ENCODE measurements around the gene MAPRE2. TPM values are rescaled to one million over a fixed set of nuclear protein-coding genes. Genes with fewer than 3 reads are reported as not detected.
A peak's percentile ranks its signal among the peaks of the same experiment; 100 is the strongest.
"Not testable (repeated sequence)": the region's sequence is repeated elsewhere in the genome, so short reads cannot be mapped to it uniquely, and the experiment has no call there.

MAPRE2 gene
- total RNA-seq, 2 donors from 2014 or later: 65.2 to 66.6 TPM

- ATAC-seq (no peak), DNase-seq (ENCODE audit: low spot score in 2 of 2) (no peak)
- H3K9me3 Mint-ChIP-seq: no peaks in the 10 kb centered on the region
- peak overlapping the region in 1 of 2 donors; percentile 33 for H3K27ac Mint-ChIP-seq
- H3K36me3 Mint-ChIP-seq: peaks cover 0 to 5% of the 10 kb centered on the region in 2 donors
Measured at GRCh38 chr18:35137632-35138031, 96.4 kb downstream of the MAPRE2 start.

GRCh38 chr18:35138773-35139172 lies 97.6 kb downstream of the MAPRE2 start:
- no peaks in the 10 kb centered on the region for H3K9me3 Mint-ChIP-seq
- ATAC-seq: no peak
- DNase-seq (ENCODE audit: low spot score in 2 of 2): no peak
- peaks cover 0 to 5% of the 10 kb centered on the region in 2 donors for H3K36me3 Mint-ChIP-seq
- peak overlapping the region in 1 of 2 donors; percentile 85 for H3K27ac Mint-ChIP-seq

- Mint-ChIP-seq H3K27ac (no peak overlapping the region), H3K36me3 (peaks cover 0 to 5% of the 10 kb centered on the region in 2 donors), H3K9me3 (no peaks in the 10 kb centered on the region)
- DNase-seq (ENCODE audit: low spot score in 2 of 2) (no peak), ATAC-seq (no peak)
Measured at GRCh38 chr18:35139517-35139916, 98.3 kb downstream of the MAPRE2 start.

- DNase-seq (ENCODE audit: low spot score in 2 of 2): no peak
- ATAC-seq: no peak
- H3K36me3 Mint-ChIP-seq: peaks cover 0 to 5% of the 10 kb centered on the region in 2 donors
Measured at GRCh38 chr18:35141077-35141476, 99.9 kb downstream of the MAPRE2 start.

GRCh38 chr18:35141567-35142274 lies 100.5 kb downstream of the MAPRE2 start:
- peak in 1 of 2 donors; percentile 43 for ATAC-seq
- H3K27ac Mint-ChIP-seq: peak overlapping the region in 1 of 2 donors; percentile 61
- no peak for DNase-seq (ENCODE audit: low spot score in 2 of 2)
- peaks cover 0 to 5% of the 10 kb centered on the region in 2 donors for H3K36me3 Mint-ChIP-seq
- no peaks in the 10 kb centered on the region for H3K9me3 Mint-ChIP-seq

More at GRCh38 chr18:35141077-35141476, 99.9 kb downstream of the MAPRE2 start:
- Mint-ChIP-seq H3K27ac (no peak overlapping the region), H3K9me3 (no peaks in the 10 kb centered on the region)

- no peak for ATAC-seq
- no peak for DNase-seq (ENCODE audit: low spot score in 2 of 2)
- Mint-ChIP-seq H3K36me3 (peaks cover 0 to 5% of the 10 kb centered on the region in 2 donors), H3K9me3 (no peaks in the 10 kb centered on the region), H3K27ac (peak overlapping the region in 1 of 2 donors; percentile 61)
Measured at GRCh38 chr18:35142275-35142615, 101.0 kb downstream of the MAPRE2 start.

GRCh38 chr18:35143622-35144596 lies 102.7 kb downstream of the MAPRE2 start:
- DNase-seq (ENCODE audit: low spot score in 2 of 2) (no peak), ATAC-seq (peak; percentile 46 to 60)
- H3K36me3 Mint-ChIP-seq: peaks cover 6 to 17% of the 10 kb centered on the region in 2 donors
- peaks cover under 1 to 8% of the 10 kb centered on the region in 2 donors for H3K9me3 Mint-ChIP-seq
- H3K27ac Mint-ChIP-seq: no peak overlapping the region

GRCh38 chr18:35144698-35145097 lies 103.5 kb downstream of the MAPRE2 start:
- DNase-seq (ENCODE audit: low spot score in 2 of 2) (no peak), ATAC-seq (no peak)
- H3K36me3 Mint-ChIP-seq: peaks cover 14 to 24% of the 10 kb centered on the region in 2 donors
- H3K9me3 Mint-ChIP-seq: peaks cover 7 to 15% of the 10 kb centered on the region in 2 donors
- no peak overlapping the region for H3K27ac Mint-ChIP-seq

- Mint-ChIP-seq H3K36me3 (peaks cover 14 to 19% of the 10 kb centered on the region in 2 donors), H3K9me3 (peaks cover 7 to 15% of the 10 kb centered on the region in 2 donors)
- ATAC-seq; DNase-seq (ENCODE audit: low spot score in 2 of 2); H3K27ac Mint-ChIP-seq: not testable (repeated sequence)
Measured at GRCh38 chr18:35150195-35150594, 109.0 kb downstream of the MAPRE2 start.

GRCh38 chr18:35153609-35154272 lies 112.5 kb downstream of the MAPRE2 start:
- Mint-ChIP-seq H3K27ac (peak overlapping the region; percentile 26 to 45), H3K36me3 (peaks cover 9 to 10% of the 10 kb centered on the region in 2 donors), H3K9me3 (peaks cover 7 to 13% of the 10 kb centered on the region in 2 donors)
- no peak for DNase-seq (ENCODE audit: low spot score in 2 of 2)
- ATAC-seq: peak; percentile 22 to 74

- Mint-ChIP-seq H3K27ac (no peak overlapping the region), H3K9me3 (peaks cover 0 to 4% of the 10 kb centered on the region in 2 donors), H3K36me3 (peaks cover 0 to 6% of the 10 kb centered on the region in 2 donors)
- no peak for ATAC-seq
- no peak for DNase-seq (ENCODE audit: low spot score in 2 of 2)
Measured at GRCh38 chr18:35155398-35156117, 114.3 kb downstream of the MAPRE2 start.

GRCh38 chr18:35157181-35157580 lies 116.0 kb downstream of the MAPRE2 start:
- peaks cover 0 to 6% of the 10 kb centered on the region in 2 donors for H3K36me3 Mint-ChIP-seq
- peaks cover 0 to 4% of the 10 kb centered on the region in 2 donors for H3K9me3 Mint-ChIP-seq
- ATAC-seq: no peak
- H3K27ac Mint-ChIP-seq: no peak overlapping the region
- DNase-seq (ENCODE audit: low spot score in 2 of 2): no peak

GRCh38 chr18:35158728-35159450 lies 117.7 kb downstream of the MAPRE2 start:
- H3K27ac Mint-ChIP-seq: peak overlapping the region; percentile 75 to 99
- peak in 1 of 2 donors; percentile 18 for DNase-seq (ENCODE audit: low spot score in 2 of 2)
- peaks cover 0 to 6% of the 10 kb centered on the region in 2 donors for H3K36me3 Mint-ChIP-seq
- H3K9me3 Mint-ChIP-seq: peaks cover 0 to 4% of the 10 kb centered on the region in 2 donors
- peak; percentile 70 to 82 for ATAC-seq

GRCh38 chr18:35159782-35160181 lies 118.6 kb downstream of the MAPRE2 start:
- peak in 1 of 2 donors; percentile 20 for DNase-seq (ENCODE audit: low spot score in 2 of 2)
- peak; percentile 85 to 86 for ATAC-seq
- H3K36me3 Mint-ChIP-seq: peaks cover 0 to 6% of the 10 kb centered on the region in 2 donors
- peaks cover 0 to 4% of the 10 kb centered on the region in 2 donors for H3K9me3 Mint-ChIP-seq
- peak overlapping the region; percentile 75 to 99 for H3K27ac Mint-ChIP-seq

GRCh38 chr18:35161485-35161884 lies 120.3 kb downstream of the MAPRE2 start:
- H3K27ac Mint-ChIP-seq: no peak overlapping the region
- peaks cover 0 to 4% of the 10 kb centered on the region in 2 donors for H3K9me3 Mint-ChIP-seq
- no peak for DNase-seq (ENCODE audit: low spot score in 2 of 2)
- no peak for ATAC-seq
- H3K36me3 Mint-ChIP-seq: peaks cover 0 to 6% of the 10 kb centered on the region in 2 donors

Data from activated naive CD4-positive, alpha-beta T cell treated with anti-CD3 and anti-CD28 coated beads, Interleukin-2, amount 50 U/mL, for 72 hours (primary cell).